Esophagus muscularis mucosa (tissue), 4 donors: ENCODE results near the gene TRIM25.

Experiments used
- CTCF ChIP-seq, 3 experiments: fragments of 200-600 bp in 2 of 3; fragments of 450-650 bp in 1 of 3; sonication (generic) in 2 of 3; IDR thresholded peaks; one replicate each; pipeline ENCODE4 v1.5.1; 2017 to 2019; ENCODE audit warnings: antibody characterized with exemption in 3 of 3, mild to moderate bottlenecking in 2 of 3, moderate library complexity in 1 of 3
- EP300 ChIP-seq: sonication (generic); formaldehyde crosslinking; IDR thresholded peaks from one replicate; pipeline ENCODE4 v1.6.1; 2017; ENCODE audit warnings: antibody characterized with exemption
- POLR2A ChIP-seq: fragments of 450-650 bp; IDR thresholded peaks from one replicate; pipeline ENCODE4 v1.6.1; 2017; ENCODE audit warnings: antibody characterized with exemption, moderate library complexity, mild to moderate bottlenecking, low read depth

GRCh38 chr17:56899403-56899802 is 14.4 kb downstream of the TRIM25 start:
- TF ChIP-seq CTCF (IDR thresholded peaks at IDR 0.05) (no peak), EP300 (no peak), POLR2A (no peak)
